PFSK-1 (cell line): ENCODE measurements around the gene SARM1.

Source experiments
- FOXP2 ChIP-seq: optimal IDR thresholded peaks from 2 replicates; pipeline ENCODE3; 2011; ENCODE audit warnings: borderline replicate concordance, control low read depth, inconsistent platforms; ENCODE audit not compliant: insufficient read depth; ENCODE audit errors: extremely low read length, extremely low read depth
- POLR2AphosphoS5 ChIP-seq: IDR thresholded peaks from 2 replicates; pipeline ENCODE4 v1.6.1; 2012; ENCODE audit warnings: low read depth, mild to moderate bottlenecking, control low read depth, low read length, moderate library complexity
- REST ChIP-seq, 2 experiments: IDR thresholded peaks; 2 replicates each; pipeline versions ENCODE4 v1.6.1 to v1.8.0; 2011 to 2012; ENCODE audit warnings: low read depth in 2 of 2, low read length in 2 of 2, control low read depth in 1 of 2, inconsistent platforms in 1 of 2, mild to moderate bottlenecking in 1 of 2, moderate library complexity in 1 of 2; ENCODE audit not compliant: insufficient read depth in 1 of 2
- SIN3A ChIP-seq: IDR thresholded peaks from 2 replicates; pipeline ENCODE4 v1.6.1; 2012; ENCODE audit warnings: mild to moderate bottlenecking, low read length, moderate library complexity, borderline replicate concordance; ENCODE audit not compliant: insufficient read depth
- TAF1 ChIP-seq: IDR thresholded peaks from 2 replicates; pipeline ENCODE4 v1.6.1; 2012; ENCODE audit warnings: low read length, control low read depth, borderline replicate concordance; ENCODE audit not compliant: insufficient read depth

- TF ChIP-seq TAF1 = no peak
- no peak for TF ChIP-seq POLR2AphosphoS5
- no peak for TF ChIP-seq REST (IDR thresholded peaks at IDR 0.05; ENCODE audit: insufficient read depth in 1 of 2, low read depth in 2 of 2, low read length in 2 of 2)
- TF ChIP-seq FOXP2 = no peak
- TF ChIP-seq SIN3A = no peak
These were observed 3.1 kb upstream of the SARM1 start for GRCh38 chr17:28368306-28368831.
